ENCODE measurements around the gene PIF1. TPM values are rescaled to one million over a fixed set of nuclear protein-coding genes. Genes with fewer than 3 reads are reported as not detected.
"Not testable (repeated sequence)": the region's sequence is repeated elsewhere in the genome, so short reads cannot be mapped to it uniquely, and the experiment has no call there.

Gene PIF1
- total RNA-seq, 1 donor from 2014 or later: 5.5 TPM

DNA sequence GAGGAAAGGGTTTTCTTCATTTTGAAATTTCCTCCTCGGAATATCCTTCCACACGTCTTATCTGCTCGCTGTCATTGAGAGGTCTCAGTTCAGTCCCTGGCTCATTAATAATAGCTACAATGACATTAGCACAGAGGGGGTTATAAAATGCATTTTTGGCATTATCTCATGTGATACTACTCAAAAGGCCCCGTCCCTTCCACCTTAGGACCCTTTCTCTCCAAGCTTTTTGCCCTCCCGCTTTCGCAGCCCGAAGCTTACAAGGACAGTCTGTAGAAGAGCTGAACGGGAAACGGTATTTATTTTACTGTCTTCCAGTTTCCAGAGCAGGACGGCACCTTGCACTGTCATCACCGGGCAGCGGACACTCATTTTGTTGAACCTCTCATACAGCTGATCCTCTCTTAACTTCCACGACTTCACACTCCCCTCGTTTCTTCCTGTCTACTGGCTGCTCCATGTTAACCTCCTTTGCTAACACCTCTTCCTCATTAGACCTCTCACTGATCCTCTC, 10.6 kb upstream of the PIF1 start:
- Mint-ChIP-seq H3K4me3 (peak overlapping the region; percentile 60), H3K27ac (peak overlapping the region; percentile 50), H3K36me3 (ENCODE audit: low read depth) (no peaks in the 10 kb centered on the region), H3K4me1 (peaks cover 23% of the 10 kb centered on the region), H3K27me3 (no peaks in the 10 kb centered on the region), H3K9me3 (peaks cover 2% of the 10 kb centered on the region)
- DNase-seq (no peak), ATAC-seq (ENCODE audit: low read depth) (no peak)
- TF ChIP-seq, protein P1, sequence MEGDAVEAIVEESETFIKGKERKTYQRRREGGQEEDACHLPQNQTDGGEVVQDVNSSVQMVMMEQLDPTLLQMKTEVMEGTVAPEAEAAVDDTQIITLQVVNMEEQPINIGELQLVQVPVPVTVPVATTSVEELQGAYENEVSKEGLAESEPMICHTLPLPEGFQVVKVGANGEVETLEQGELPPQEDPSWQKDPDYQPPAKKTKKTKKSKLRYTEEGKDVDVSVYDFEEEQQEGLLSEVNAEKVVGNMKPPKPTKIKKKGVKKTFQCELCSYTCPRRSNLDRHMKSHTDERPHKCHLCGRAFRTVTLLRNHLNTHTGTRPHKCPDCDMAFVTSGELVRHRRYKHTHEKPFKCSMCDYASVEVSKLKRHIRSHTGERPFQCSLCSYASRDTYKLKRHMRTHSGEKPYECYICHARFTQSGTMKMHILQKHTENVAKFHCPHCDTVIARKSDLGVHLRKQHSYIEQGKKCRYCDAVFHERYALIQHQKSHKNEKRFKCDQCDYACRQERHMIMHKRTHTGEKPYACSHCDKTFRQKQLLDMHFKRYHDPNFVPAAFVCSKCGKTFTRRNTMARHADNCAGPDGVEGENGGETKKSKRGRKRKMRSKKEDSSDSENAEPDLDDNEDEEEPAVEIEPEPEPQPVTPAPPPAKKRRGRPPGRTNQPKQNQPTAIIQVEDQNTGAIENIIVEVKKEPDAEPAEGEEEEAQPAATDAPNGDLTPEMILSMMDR (IDR thresholded peaks at IDR 0.05): no peak
- POLR2A ChIA-PET: interaction anchor here (0.6 to 7.3 kb wide), 11 partner anchors 9 to 450 kb away, joined by 3 to 138 read pairs (median 4); partner anchors contain the start of genes PARP16 and PIF1
- intact Hi-C loops (cut with micrococcal nuclease): loop anchor here (10.0 kb wide), 1 partner anchor 681 kb away; the partner anchor contains the start of gene SNX22
- CTCF ChIA-PET: interaction anchor here (0.9 to 2.1 kb wide), 23 partner anchors 9 to 173 kb away, joined by 3 to 30 read pairs (median 4); partner anchors contain the start of gene PIF1

DNA sequence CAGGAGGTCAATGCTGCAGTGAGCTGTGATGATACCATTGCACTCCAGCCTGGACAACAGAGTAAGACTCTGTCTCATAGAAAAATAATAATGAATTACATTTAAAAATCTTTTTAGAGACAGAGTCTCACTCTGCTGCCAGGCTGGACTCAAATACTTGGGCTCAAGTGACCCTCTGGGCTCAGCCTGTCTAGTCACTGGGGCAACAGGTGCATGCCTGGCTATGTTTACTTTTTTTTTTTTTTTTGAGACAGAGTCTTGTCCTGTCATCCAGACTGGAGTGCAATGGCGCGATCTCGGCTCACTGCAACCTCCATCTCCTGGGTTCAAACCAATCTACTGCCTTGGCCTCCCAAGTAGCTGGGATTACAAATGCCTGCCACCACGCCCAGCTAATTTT, 8.2 kb upstream of the PIF1 start:
- CTCF ChIA-PET: no interaction called here
- no peaks in the 10 kb centered on the region for H3K36me3 Mint-ChIP-seq (ENCODE audit: low read depth)
- intact Hi-C loops (cut with micrococcal nuclease): loop anchor here (10.0 kb wide), 1 partner anchor 679 kb away; the partner anchor contains the start of gene SNX22
- H3K27ac Mint-ChIP-seq: no peak overlapping the region
- H3K27me3 Mint-ChIP-seq: no peaks in the 10 kb centered on the region
- H3K4me3 Mint-ChIP-seq: no peak overlapping the region
- H3K9me3 Mint-ChIP-seq: peaks cover 2% of the 10 kb centered on the region
- ATAC-seq (ENCODE audit: low read depth) (no peak), DNase-seq (no peak)
- POLR2A ChIA-PET: interaction anchor here (0.6 to 2.1 kb wide), 6 partner anchors 9 to 143 kb away, joined by 3 to 4 read pairs (median 4); no protein-coding TSS in a partner anchor
- TF ChIP-seq, protein P1 (IDR thresholded peaks at IDR 0.05): no peak
- H3K4me1 Mint-ChIP-seq: peaks cover 15% of the 10 kb centered on the region

DNA sequence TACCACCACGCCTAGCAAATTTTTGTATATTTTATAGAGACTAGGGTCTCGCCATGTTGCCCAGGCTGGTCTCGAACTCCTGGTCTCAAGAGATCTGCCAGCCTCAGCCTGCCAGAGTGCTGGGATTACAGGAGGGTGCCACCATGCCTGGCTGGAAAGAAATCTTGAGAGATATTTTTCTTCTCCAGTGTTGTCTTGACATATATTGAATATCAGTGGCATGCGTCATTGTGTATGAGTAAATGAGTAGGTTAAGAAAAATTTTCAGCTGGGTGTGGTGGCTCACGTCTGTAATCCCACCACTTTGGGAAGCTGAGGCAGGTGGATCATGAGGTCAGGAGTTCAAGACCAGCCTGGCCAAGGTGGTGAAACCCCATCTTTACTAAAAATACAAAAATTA, 3.5 kb upstream of the PIF1 start:
- Mint-ChIP-seq H3K4me1 (peaks cover 20% of the 10 kb centered on the region), H3K27ac (no peak overlapping the region), H3K4me3 (no peak overlapping the region), H3K36me3 (ENCODE audit: low read depth) (no peaks in the 10 kb centered on the region), H3K9me3 (no peaks in the 10 kb centered on the region), H3K27me3 (no peaks in the 10 kb centered on the region)
- intact Hi-C loops (cut with micrococcal nuclease): loop anchor here (5.0 to 10.0 kb wide), 3 partner anchors 163 to 456 kb away; partner anchors contain the start of genes PARP16 and ZNF609
- POLR2A ChIA-PET: no interaction called here
- TF ChIP-seq, protein P1 (IDR thresholded peaks at IDR 0.05): no peak
- DNase-seq (no peak), ATAC-seq (ENCODE audit: low read depth) (no peak)
- CTCF ChIA-PET: interaction anchor here (1.2 kb wide), 1 partner anchor 66 kb away, joined by 3 read pairs; no protein-coding TSS in a partner anchor

DNA sequence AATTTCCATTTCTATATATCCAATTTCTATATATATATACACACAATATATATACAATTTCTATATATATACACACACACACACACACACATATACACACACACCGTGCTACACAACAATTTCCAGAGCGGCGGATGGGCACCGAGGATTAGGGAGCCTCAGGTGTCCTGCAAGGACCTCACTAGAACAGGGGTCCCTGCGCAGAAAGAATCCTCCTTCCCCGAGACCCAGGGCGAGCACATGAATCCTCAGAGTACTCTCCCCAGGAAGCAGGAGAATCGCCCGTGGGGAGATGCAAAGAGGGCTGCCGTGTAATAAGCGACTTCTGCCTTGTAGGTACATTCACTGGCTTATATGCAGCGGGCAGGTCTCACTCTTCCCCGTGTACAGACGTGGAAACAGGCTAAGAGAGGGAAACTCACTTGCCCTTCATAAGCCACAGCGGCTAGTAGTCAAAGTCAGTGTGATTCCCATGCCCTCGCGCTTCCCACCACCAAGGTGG, 467 bp downstream of the PIF1 start:
- CTCF ChIA-PET: interaction anchor here (0.6 to 1.0 kb wide), 4 partner anchors 11 to 130 kb away, joined by 3 to 4 read pairs (median 3); no protein-coding TSS in a partner anchor
- no peak for DNase-seq
- TF ChIP-seq, protein P1 (IDR thresholded peaks at IDR 0.05): no peak

DNA sequence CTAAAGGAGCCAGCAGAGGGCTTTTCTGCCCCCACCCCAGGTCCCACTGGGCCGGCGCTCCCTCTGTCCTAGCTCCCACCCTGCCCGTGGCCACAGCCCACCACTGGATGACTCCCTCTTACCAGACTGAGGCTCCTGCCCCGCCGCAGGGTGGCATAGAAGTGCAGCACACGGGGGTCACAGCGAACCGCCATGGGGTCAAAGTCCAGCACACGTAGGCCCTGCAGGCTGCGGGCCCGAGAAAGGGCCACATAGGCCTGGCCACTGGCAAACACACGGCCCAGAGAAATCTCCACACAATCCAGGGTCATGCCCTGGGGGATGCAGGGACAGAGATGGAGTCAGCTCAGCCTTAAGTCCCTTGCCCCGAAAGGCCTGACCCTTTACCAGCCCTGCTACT, 9.0 kb downstream of the PIF1 start:
- ATAC-seq (ENCODE audit: low read depth) (no peak), DNase-seq (no peak)
- Mint-ChIP-seq H3K9me3 (no peaks in the 10 kb centered on the region), H3K27me3 (no peaks in the 10 kb centered on the region), H3K36me3 (ENCODE audit: low read depth) (no peaks in the 10 kb centered on the region), H3K27ac (no peak overlapping the region), H3K4me1 (peaks cover 20% of the 10 kb centered on the region), H3K4me3 (no peak overlapping the region)
- TF ChIP-seq, protein P1 (IDR thresholded peaks at IDR 0.05): no peak
- CTCF ChIA-PET: no interaction called here
- intact Hi-C loops (cut with micrococcal nuclease): no loop called here
- POLR2A ChIA-PET: no interaction called here

More for the DNA sequence above, 467 bp downstream of the PIF1 start:
- H3K27me3 Mint-ChIP-seq: no peaks in the 10 kb centered on the region
- POLR2A ChIA-PET: interaction anchor here (0.5 to 2.3 kb wide), 10 partner anchors 10 to 990 kb away, joined by 3 to 24 read pairs (median 4); partner anchors contain the start of gene SPG21
- H3K27ac Mint-ChIP-seq: peak overlapping the region; percentile 87
- ATAC-seq (ENCODE audit: low read depth): no peak
- H3K9me3 Mint-ChIP-seq: no peaks in the 10 kb centered on the region
- peaks cover 31% of the 10 kb centered on the region for H3K4me1 Mint-ChIP-seq
- H3K4me3 Mint-ChIP-seq: peak overlapping the region; percentile 84
- intact Hi-C loops (cut with micrococcal nuclease): loop anchor here (1.0 to 10.0 kb wide), 8 partner anchors 10 to 479 kb away; partner anchors contain the start of genes PARP16, PLEKHO2, RNU5B-1 and ZNF609
- H3K36me3 Mint-ChIP-seq (ENCODE audit: low read depth): no peaks in the 10 kb centered on the region

DNA sequence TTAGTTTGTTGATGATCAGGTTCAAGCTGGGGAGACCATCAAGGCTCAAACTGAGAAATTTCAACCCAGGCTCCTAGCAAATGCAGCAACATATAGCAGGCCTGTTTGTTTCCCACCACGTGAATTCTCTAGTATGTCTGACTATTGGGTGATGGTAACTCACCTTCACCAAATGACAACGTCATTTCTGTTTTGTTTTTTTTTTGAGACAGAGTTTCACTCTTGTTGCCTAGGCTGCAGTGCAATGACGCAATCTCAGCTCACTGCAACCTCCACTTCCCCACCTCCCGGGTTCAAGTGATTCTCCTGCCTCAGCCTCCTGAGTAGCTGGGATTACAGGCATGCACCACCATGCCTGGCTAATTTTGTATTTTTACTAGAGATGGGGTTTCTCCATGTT, 10.5 kb downstream of the PIF1 start:
- DNase-seq; H3K36me3 Mint-ChIP-seq (ENCODE audit: low read depth); H3K4me3 Mint-ChIP-seq; H3K27me3 Mint-ChIP-seq; H3K27ac Mint-ChIP-seq; ATAC-seq (ENCODE audit: low read depth); H3K9me3 Mint-ChIP-seq; CTCF ChIA-PET: not testable (repeated sequence)
- intact Hi-C loops (cut with micrococcal nuclease): loop anchor here (5.0 kb wide), 2 partner anchors 43 to 63 kb away; no protein-coding TSS in a partner anchor
- POLR2A ChIA-PET: interaction anchor here (1.2 to 1.5 kb wide), 4 partner anchors 11 to 84 kb away, joined by 3 to 4 read pairs (median 3); partner anchors contain the start of gene PIF1
- peaks cover 21% of the 10 kb centered on the region for H3K4me1 Mint-ChIP-seq

DNA sequence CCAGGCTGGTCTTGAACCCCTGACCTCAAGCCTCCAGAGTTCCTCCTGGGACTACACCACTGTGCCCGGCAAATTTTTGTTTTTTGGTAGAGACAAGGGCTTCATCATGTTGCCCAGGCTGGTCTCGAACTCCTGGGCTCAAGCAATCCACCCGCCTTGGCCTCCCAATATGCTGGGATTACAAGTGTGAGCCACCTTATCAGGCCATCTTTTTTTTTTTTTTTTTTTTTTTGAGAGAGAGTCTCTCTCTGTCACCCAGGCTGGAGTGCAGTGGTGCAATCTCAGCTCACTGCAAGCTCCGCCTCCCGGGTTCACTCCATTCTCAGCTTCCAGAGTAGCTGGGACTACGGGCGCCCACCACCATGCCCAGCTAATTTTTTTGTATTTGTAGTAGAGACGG, 11.2 kb downstream of the PIF1 start:
- H3K4me3 Mint-ChIP-seq; DNase-seq; H3K9me3 Mint-ChIP-seq; H3K27me3 Mint-ChIP-seq; ATAC-seq (ENCODE audit: low read depth); H3K27ac Mint-ChIP-seq; H3K36me3 Mint-ChIP-seq (ENCODE audit: low read depth): not testable (repeated sequence)
- intact Hi-C loops (cut with micrococcal nuclease): loop anchor here (5.0 kb wide), 2 partner anchors 42 to 62 kb away; no protein-coding TSS in a partner anchor
- ChIA-PET CTCF (interaction anchor here (1.2 kb wide), 1 partner anchor 11 kb away, joined by 3 read pairs; the partner anchor contains the start of gene PIF1), POLR2A (interaction anchor here (1.2 to 1.3 kb wide), 2 partner anchors 21 to 83 kb away, joined by 3 to 4 read pairs; no protein-coding TSS in a partner anchor)
- peaks cover 25% of the 10 kb centered on the region for H3K4me1 Mint-ChIP-seq
